Measurements from ENCODE around the gene HSPB6.

DNA sequence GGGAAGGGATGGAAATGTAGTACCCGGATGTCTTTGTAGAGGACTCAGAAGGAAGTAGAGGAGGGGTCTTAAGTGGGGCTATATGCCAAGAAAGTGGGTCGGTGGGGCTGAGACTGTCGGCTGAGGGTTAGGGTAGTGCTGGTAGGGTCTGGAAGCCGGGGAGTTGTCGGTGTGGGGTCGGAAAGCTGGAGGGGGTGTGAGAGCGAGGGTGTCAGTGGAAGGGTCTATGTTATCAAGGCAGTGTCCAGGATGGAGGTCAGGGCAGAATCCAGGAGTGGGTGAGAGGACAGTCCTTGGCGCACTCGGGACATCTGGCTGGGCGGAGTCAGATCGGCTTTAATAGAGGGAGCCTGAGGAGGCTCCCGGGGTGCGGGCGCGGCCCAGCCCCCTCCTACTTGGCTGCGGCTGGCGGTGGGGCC is 1.7 kb downstream of the HSPB6 start:
- TF ChIP-seq ZNF274 (IDR thresholded peaks at IDR 0.05; ENCODE audit: low read depth, low read length), result no peak
- no peak for TF ChIP-seq SUZ12 (IDR thresholded peaks at IDR 0.05; ENCODE audit: extremely low read depth, insufficient read depth, insufficient read length)
- no peak for TF ChIP-seq YY1 (IDR thresholded peaks at IDR 0.05; ENCODE audit: insufficient read depth, insufficient read length)
